KMS-11 (cell line): Measurements from ENCODE around the gene PLB1.

Source experiments
- H2AFZ ChIP-seq: fragments of 200-600 bp; sonication (generic); 2 replicates; pipeline ENCODE4 v1.6.1; 2016; ENCODE audit warnings: antibody characterized with exemption, mixed run types, low read depth
- H3K27ac ChIP-seq: fragments of 200-600 bp; sonication (generic); 2 replicates; pipeline ENCODE4 v1.6.1; 2016; ENCODE audit warnings: mild to moderate bottlenecking, mixed run types
- H3K27me3 ChIP-seq: fragments of 200-600 bp; sonication (generic); 2 replicates; pipeline ENCODE4 v1.6.1; 2017; ENCODE audit warnings: mild to moderate bottlenecking, low read depth, mixed run types, moderate library complexity; ENCODE audit not compliant: insufficient read depth
- H3K36me3 ChIP-seq: fragments of 200-600 bp; sonication (generic); 2 replicates; pipeline ENCODE4 v1.6.1; 2017; ENCODE audit warnings: mild to moderate bottlenecking, mixed run types; ENCODE audit not compliant: insufficient read depth
- H3K4me1 ChIP-seq: fragments of 200-600 bp; sonication (generic); 2 replicates; pipeline ENCODE4 v1.6.1; 2016; ENCODE audit warnings: mild to moderate bottlenecking, low read depth, mixed run types; ENCODE audit not compliant: poor library complexity, severe bottlenecking
- H3K4me2 ChIP-seq: fragments of 200-600 bp; sonication (generic); 2 replicates; pipeline ENCODE4 v1.7.0; 2016; ENCODE audit warnings: mild to moderate bottlenecking, mixed run types
- H3K4me3 ChIP-seq: fragments of 200-600 bp; sonication (generic); IDR thresholded peaks from 2 replicates; pipeline ENCODE4 v1.6.1; 2017; ENCODE audit warnings: low read depth, low read length, mixed read lengths; ENCODE audit not compliant: insufficient read depth
- H3K79me2 ChIP-seq: fragments of 200-600 bp; sonication (generic); 2 replicates; pipeline ENCODE4 v1.6.1; 2016; ENCODE audit warnings: low read depth, mixed run types; ENCODE audit not compliant: insufficient read depth
- H3K9ac ChIP-seq: fragments of 200-600 bp; sonication (generic); 2 replicates; pipeline ENCODE4 v1.6.1; 2016; ENCODE audit warnings: mild to moderate bottlenecking, mixed run types
- H4K20me1 ChIP-seq: fragments of 200-600 bp; sonication (generic); 2 replicates; pipeline ENCODE4 v1.6.1; 2016; ENCODE audit warnings: mild to moderate bottlenecking, mixed run types; ENCODE audit not compliant: insufficient read depth
- CTCF ChIP-seq: fragments of 200-600 bp; sonication (generic); conservative IDR thresholded peaks from 2 replicates; pipeline ENCODE4 v1.6.1; 2017; ENCODE audit warnings: low read depth, mild to moderate bottlenecking, antibody characterized with exemption, low read length, moderate library complexity, mixed read lengths

The PLB1 gene

DNA sequence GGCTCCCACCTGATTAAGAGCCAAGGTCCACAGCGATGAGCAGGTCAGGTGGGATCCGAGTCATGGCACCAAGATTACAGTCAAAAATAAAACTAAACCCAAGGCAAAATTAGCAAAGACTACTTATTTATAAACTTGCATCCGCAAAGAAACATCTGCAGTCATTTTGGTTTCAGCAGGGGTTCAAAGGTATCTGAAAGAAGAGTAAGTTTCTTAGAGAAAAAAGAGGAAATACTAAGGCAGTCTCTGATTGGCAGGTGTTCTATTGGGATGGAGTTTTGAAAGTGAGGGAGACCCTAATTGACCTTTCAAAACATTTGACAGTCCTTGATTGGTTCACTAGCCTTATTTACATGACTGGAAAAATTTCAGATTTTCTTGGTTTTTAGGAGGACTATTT, 11.0 kb upstream of the PLB1 start:
- Histone ChIP-seq H3K4me2 (peak overlapping the region; percentile 28; the same call in 1 of the 2 replicates), H4K20me1 (no peaks in the 10 kb centered on the region), H3K9ac (no peak overlapping the region), H3K79me2 (no peaks in the 10 kb centered on the region), H3K4me1 (peaks cover 8% of the 10 kb centered on the region), H3K27me3 (no peaks in the 10 kb centered on the region), H2AFZ (0 out of 2 replicates have a peak overlapping the region, but pooled peaks have one; percentile 6), H3K36me3 (no peaks in the 10 kb centered on the region), H3K4me3 (no peak overlapping the region), H3K27ac (no peak overlapping the region)
- no peak for TF ChIP-seq CTCF

DNA sequence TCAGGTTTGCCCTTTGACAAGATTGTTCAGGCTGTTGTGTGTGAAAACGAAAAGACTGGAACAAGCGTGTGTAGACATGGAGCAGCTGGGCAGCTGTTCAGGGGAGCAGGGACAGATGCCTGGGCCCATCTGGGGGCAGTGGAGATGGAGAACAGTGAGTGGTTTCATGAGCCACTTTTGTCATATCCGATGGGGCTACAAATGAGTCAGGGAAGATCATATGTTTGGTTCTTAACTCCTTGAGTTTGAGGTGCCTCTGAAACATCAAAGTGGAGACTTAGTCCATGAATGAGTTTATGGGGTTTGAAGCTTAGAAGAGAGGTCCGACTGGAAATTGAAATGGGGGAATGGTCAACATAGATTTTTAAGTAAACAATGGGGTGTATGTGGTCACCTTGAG, 9.3 kb upstream of the PLB1 start:
- Histone ChIP-seq H3K4me1 (peaks cover 8% of the 10 kb centered on the region), H3K36me3 (no peaks in the 10 kb centered on the region)

GRCh38 chr2:28487258-28487657, 8.6 kb upstream of the PLB1 start:
- H3K27me3 ChIP-seq: no peaks in the 10 kb centered on the region
- no peaks in the 10 kb centered on the region for H3K79me2 ChIP-seq

More for the DNA sequence above, 9.3 kb upstream of the PLB1 start:
- Histone ChIP-seq H3K4me2 (no peak overlapping the region), H4K20me1 (no peaks in the 10 kb centered on the region), H3K9ac (no peak overlapping the region), H3K4me3 (no peak overlapping the region), H2AFZ (no peak overlapping the region), H3K79me2 (no peaks in the 10 kb centered on the region), H3K27ac (no peak overlapping the region), H3K27me3 (no peaks in the 10 kb centered on the region)
- no peak for TF ChIP-seq CTCF

DNA sequence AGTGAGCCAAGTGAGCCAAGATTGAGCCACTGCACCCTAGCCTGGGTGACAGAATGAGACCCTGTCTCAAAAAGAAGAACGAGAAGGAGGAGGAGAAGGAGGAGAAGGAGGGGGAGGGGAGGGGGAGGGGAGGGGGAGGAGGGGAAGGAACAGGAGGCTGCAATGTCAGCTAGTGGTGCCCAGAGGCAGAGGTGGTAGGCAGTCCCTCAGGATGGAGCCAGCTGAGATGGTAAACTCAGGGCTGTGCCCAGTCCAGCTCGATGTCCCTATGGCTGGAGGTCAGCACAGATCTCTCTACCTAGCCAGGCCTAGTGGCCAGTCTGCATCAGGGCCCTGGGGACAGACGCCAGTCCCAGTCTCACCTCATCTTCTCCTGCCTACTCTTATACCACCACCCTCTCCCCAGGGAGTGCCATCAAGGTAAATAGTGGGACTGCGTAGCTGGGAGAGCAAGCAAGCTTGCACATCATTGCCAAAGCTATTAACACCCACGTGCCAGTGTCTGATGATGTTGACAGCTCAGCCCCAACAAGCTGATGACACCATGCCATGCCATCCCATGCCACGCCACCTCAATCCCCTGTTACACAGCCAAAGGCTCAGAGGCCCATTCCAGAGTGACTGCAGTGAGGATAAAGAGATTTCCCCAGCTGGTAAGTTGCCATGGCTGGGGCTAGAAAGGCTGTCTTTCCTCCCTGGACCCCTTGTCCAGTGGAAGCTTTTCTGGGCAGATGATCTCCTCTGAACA, 7.6 kb upstream of the PLB1 start:
- no peak overlapping the region for H3K4me2 ChIP-seq
- H3K36me3 ChIP-seq: no peaks in the 10 kb centered on the region
- no peaks in the 10 kb centered on the region for H4K20me1 ChIP-seq
- no peak overlapping the region for H3K4me3 ChIP-seq
- H2AFZ ChIP-seq: no peak overlapping the region
- no peaks in the 10 kb centered on the region for H3K27me3 ChIP-seq
- TF ChIP-seq CTCF: no peak
- H3K4me1 ChIP-seq: peaks cover 8% of the 10 kb centered on the region
- no peak overlapping the region for H3K27ac ChIP-seq
- no peak overlapping the region for H3K9ac ChIP-seq
- H3K79me2 ChIP-seq: no peaks in the 10 kb centered on the region

More at GRCh38 chr2:28487258-28487657, 8.6 kb upstream of the PLB1 start:
- Histone ChIP-seq H3K4me3 (no peak overlapping the region), H3K4me1 (peaks cover 8% of the 10 kb centered on the region), H3K27ac (no peak overlapping the region), H4K20me1 (no peaks in the 10 kb centered on the region), H3K36me3 (no peaks in the 10 kb centered on the region), H2AFZ (no peak overlapping the region), H3K9ac (no peak overlapping the region), H3K4me2 (no peak overlapping the region)
- no peak for TF ChIP-seq CTCF
